HG02840 (cell line): ENCODE results near the gene GK.
"Not testable (repeated sequence)": the region's sequence is repeated elsewhere in the genome, so short reads cannot be mapped to it uniquely, and the experiment has no call there.

Experiments
- ATAC-seq: cut with Tn5 transposase; IDR thresholded peaks from one replicate; pipeline ENCODE4 v1.9.1; 2021; ENCODE audit warnings: mild to moderate bottlenecking, moderate library complexity, moderate number of reproducible peaks; ENCODE audit not compliant: unreplicated experiment, low FRiP score

Gene GK

GRCh38 chrX:30653415-30654131, at the start of gene GK:
GK (plus strand) TSS chrX:30653423; CDS start chrX:30653538, 115 bp downstream.
- ATAC-seq, result peak; percentile 4

DNA sequence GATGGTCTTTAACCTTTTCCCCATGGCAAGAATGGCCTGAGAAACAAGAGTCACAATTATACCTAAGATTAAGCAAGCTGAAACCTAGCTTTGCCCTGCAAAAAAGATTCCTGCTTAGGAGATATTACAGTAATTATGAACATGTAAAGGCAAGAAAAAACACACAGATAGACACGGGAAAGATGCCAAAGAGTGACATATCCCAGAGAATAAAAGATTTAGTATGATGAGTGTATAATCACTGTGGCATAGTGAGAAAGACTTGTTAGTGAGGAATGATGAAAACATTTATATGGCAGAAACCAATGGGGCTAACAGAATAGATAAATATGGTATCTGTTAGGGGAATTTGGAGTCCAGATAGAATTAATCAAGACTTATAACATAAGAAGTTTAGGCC, 46.1 kb upstream of the GK start:
- ATAC-seq, result no peak

GRCh38 chrX:30610026-30610425, 43.2 kb upstream of the GK start:
- ATAC-seq, result no peak

DNA sequence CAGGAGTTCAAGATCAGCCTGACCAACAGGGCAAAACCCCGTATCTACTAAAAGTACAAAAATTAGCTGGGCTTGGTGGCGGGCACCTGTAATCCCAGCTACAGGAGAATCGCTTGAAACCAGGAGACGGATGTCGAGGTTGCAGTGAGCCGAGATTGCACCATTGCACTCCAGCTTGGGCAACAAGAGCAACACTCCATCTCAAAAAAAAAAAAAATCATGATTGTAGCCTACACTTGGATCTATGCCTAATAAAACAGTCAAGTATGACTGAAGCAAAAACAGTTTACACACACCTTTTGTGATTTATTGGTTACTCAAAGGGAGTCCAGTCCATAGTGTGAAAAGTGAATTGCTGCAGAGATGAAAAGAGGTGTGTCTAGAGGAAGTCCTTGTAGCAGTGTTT, 41.0 kb upstream of the GK start:
- ATAC-seq, result no peak

- ATAC-seq, result no peak
Observed at GRCh38 chrX:30613721-30614120, 39.5 kb upstream of the GK start.

- no peak for ATAC-seq
Observed at GRCh38 chrX:30615229-30615628, 38.0 kb upstream of the GK start.

DNA sequence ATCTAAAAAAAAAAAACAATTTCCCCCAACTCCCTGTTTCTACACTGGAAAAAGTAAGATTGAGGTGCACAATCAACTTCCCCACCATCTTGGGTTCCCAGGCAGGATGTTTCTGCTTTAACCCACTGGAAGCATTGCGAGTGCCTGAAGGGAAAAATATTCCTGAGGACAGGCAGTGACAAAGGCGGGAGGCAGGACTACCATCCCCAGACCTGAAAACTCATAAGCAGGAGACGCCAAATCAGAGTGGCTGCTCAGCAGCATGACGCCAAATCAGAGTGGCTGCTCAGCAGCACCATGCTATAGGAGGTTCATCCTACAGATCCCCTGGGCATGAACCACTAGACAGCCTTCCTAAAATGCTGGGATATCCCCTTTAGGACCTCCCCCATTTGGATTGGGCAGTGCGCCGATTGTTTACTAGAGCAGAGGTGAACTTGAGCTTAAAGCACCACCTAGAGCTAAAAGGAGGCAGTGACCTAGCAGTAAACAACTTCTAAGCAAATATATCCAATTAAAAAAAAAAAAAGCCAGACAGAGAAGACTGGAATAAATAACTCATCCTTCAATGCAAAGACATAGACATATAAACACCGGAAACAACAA, 35.0 kb upstream of the GK start:
- no peak for ATAC-seq

DNA sequence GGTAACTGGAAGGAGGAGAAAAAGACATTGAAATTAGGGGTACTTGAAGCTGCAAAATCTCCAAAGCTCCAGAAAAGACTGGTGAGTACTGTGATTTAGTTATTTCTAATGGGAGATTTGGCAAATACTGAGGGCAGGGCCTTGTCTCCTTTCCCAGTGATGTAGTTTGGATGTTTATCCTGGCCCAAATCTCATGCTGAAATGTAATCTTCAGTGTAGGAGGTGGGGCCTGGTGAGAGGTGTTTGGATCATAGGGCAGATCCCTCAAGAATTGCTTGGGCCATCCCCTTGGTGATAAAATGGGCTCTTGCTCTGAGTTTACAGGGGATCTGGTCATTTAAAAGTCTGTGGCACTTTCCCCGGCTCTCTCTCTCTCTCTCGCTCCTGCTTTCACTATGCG, 33.1 kb upstream of the GK start:
- ATAC-seq, result no peak

DNA sequence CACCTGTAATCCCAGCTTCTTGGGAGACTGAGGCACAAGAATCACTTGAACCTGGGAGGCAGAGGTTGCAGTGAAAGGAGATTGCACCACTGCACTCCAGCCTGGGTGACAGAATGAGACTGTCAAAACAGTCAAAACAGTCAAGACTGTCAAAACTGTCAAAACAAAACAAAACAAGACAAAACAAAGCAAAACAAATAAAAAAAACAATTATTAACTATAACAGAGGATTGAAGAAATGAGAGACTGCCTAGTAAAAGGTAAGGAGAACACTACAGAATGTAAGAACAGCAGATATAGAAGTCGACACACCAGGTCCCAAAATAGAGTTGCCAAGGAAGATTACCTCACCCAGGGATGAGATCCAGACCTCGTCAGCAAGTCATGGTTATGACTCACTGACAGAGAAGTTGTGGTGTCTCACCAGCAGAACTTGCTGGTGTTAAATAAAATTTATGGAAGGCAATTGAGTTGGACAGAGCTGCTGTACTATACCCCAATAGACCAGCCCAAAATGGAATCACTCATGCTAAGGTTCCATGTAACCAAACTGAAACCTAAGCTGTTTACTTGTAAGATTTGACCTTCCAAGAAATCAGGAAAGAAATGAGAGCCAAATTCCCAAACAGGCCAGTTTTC, 32.1 kb upstream of the GK start:
- no peak for ATAC-seq

DNA sequence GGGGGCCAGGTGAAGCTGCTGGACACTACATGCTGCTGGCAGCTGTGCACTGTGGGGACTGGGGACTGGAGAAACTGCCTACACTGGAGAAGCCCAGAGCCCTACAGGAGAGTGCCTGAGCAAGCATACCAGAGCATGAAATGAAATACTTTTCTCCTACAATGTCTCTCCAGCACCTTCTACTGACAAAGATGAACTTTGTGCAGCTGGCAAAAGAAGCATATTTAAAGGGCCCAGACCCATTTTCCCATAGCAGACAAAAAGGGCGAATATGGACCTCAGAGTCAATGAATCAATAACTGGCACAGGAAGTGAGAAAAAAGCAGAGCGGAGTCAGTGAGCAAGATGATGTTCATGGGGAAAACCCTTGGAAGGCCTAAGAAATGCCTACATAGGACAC, 30.9 kb upstream of the GK start:
- no peak for ATAC-seq

DNA sequence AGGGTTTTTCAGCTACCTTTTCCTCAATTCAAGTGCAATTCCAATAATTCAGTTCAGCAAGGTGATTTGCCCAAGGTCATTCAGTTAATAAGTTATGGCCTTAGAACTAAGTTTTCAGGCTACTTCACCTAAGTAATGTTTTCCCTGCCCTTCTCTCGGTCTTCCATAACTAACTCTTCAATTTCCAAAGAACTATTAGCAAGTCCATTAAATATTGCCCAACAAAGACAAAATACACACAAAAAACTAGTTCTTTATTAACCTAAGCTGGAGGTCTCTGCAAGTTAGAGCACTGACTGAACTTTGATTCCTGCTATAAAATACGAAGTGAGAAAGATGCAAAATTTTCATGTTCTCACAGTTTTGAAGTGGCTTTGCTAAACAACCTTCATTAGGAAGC, 26.8 kb upstream of the GK start:
- no peak for ATAC-seq

DNA sequence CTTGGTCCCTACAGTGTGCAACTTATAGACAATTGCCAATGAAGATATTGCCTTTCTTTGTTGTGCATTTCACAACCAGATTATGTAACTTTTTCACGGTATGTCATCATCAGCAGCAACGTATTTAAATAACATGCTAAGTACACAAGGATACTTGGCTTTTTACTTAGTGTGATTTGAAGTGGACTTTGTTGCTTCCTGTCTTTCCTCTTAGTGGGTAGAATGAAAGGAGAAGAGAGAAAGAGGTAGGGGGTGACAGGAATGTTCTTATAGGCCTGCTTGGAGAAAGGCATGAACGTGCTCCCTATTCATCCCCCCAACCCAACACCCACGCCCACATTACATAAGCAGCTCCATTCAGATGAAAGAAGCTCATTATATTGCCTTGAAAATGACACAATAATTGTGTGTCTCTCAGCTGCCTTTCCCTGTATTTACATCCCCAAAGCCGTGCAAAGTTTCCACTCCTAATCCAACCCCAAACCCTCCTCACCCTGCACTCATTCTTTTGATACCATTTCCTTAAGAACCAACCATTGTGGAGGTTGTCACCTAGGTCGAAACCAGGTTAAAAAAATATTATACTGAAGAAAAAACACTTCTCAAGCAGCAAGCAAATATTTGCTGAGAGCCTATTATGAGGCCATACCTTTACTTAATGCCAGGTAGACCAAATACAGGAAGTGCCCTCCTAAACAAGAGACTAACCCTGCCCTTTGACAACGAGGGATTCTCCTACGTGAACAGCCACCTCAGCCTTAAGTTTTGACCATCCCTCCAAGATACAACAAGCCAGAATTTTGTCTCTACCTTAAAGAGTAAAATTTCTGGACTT, 25.2 kb upstream of the GK start:
- no peak for ATAC-seq

DNA sequence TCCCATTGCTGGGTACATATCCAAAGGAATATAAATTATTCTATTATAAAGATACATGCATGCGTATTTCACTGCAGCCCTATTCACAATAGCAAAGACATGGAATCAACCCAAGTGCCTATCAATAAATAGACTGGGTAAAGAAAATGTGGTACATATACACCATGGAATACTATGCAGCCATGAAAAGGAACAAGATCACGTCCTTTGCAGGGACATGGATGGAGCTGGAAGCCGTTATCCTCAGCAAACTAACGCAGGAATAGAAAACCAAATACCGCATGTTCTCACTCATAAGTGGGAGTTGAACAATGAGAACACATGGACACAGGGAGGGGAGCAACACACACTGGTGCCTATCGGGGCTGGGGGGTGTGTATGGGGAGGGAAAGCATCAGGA, 19.2 kb upstream of the GK start:
- not testable (repeated sequence) for ATAC-seq

- ATAC-seq, result no peak
Observed at GRCh38 chrX:30635630-30636029, 17.6 kb upstream of the GK start.

- no peak for ATAC-seq
Observed at GRCh38 chrX:30637874-30638815, 15.1 kb upstream of the GK start.

- ATAC-seq, result not testable (repeated sequence)
Observed at GRCh38 chrX:30639702-30640101, 13.5 kb upstream of the GK start.

GRCh38 chrX:30642642-30643041, 10.6 kb upstream of the GK start:
- no peak for ATAC-seq

- ATAC-seq, result no peak
Observed at GRCh38 chrX:30643313-30643821, 9.9 kb upstream of the GK start.

GRCh38 chrX:30649859-30650258, 3.4 kb upstream of the GK start:
- ATAC-seq, result no peak
